ENCODE results near the gene MEIS2.

- TF ChIP-seq CTCF (IDR thresholded peaks at IDR 0.05; ENCODE audit: low read length) (no peak), EZH2 (IDR thresholded peaks at IDR 0.05; ENCODE audit: borderline replicate concordance, low read length) (no peak)
Measured at GRCh38 chr15:37061996-37062395, 38.4 kb downstream of the MEIS2 start.

Data from OCI-LY1 (cell line).